NCI-H2227 treated with DMSO at 0.1 percent for 48 hours (cell line): ENCODE measurements around the gene KIF22.

Experiments
- DNase-seq: peaks from one replicate; lab custom pipeline; 2025; lab: John Stamatoyannopoulos, UW

Gene KIF22

DNA sequence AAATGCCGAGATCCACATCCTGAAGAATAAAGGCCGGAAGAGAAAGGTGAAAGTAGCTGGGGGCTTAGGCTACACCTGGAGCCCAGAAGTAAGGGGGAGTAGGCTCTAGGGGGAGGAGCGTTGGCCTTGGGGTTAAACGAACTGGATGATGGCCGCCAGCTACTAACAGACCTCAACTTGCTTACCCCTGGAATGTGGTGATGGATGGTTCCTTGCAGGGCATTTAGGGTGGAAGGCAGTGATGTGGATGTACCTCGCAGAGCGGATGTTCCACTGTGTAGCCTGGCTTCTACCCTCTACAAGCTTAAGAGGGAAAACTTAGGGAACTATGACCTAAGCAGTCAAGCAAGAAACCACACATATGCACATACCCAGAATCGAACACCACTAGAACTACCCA lies 13.5 kb downstream of the KIF22 start:
- no peak for DNase-seq

DNA sequence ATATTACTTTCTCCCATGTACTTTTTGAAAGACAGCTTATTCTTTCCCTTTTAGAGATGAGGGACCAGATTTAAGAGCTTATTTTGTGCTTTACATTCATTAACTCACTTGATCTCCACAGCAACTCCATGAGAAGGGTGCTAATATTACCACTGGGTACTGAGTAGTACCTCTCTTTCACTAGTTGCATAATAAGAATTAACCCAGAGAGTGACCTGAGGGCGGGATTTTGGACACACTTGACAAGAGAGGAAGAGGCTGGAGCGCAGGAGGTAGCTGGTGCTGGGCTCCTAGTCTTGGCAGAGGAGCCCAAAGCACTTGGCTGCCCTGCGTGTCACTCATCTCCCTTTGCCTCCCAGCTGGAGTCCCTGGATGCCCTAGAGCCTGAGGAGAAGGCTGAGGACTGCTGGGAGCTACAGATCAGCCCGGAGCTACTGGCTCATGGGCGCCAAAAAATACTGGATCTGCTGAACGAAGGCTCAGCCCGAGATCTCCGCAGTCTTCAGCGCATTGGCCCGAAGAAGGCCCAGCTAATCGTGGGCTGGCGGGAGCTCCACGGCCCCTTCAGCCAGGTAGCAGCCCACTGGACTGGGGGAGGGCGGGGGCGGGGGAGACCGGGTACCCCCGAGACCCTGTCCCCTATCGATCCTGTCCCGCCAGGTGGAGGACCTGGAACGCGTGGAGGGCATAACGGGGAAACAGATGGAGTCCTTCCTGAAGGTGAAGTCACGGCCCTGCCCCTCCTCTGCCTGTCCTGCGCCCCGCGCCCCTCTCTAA lies 14.1 kb downstream of the KIF22 start:
- DNase-seq: no peak

DNA sequence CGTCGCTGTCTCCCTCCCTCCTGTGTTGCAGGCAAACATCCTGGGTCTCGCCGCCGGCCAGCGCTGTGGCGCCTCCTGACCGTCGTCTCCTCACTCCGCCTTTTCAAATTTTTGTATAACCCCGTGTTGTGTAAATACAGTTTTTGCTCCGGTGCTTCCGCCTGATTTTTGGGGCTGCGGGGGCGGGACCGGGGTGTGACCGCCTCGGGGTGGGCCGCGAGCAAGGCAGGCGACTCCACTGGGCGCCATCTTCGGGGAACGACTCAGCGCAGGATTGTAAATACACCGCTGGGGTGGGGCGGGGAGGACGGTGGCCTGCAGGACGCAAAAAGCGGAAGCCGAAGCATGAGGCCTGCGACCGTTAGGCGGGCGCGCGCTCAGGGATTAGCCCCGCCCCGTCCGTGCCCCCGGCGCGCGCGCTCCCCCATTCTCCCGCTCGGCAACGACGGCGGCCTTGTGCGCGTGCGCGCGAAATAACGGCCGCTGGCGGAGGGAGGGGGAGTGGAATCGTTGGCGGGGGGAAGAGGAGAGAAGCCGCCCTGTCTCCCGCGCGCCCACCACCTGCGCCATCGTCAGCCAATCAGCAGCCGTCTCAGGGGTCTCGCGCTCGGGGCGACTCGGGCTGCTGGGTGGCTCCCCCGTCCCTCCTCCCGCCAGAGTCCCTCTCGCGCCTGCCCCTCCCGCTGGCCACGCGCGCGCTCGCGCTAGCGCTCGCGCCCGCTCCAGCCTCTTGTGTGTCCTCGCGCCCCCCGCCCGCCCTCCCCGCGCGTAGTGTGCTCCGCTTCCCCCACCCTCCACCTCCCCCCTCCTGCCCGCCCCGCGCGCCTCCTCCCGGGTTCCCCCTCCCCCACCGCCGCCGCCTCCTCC lies 14.9 kb downstream of the KIF22 start:
- peak; percentile 97 for DNase-seq

DNA sequence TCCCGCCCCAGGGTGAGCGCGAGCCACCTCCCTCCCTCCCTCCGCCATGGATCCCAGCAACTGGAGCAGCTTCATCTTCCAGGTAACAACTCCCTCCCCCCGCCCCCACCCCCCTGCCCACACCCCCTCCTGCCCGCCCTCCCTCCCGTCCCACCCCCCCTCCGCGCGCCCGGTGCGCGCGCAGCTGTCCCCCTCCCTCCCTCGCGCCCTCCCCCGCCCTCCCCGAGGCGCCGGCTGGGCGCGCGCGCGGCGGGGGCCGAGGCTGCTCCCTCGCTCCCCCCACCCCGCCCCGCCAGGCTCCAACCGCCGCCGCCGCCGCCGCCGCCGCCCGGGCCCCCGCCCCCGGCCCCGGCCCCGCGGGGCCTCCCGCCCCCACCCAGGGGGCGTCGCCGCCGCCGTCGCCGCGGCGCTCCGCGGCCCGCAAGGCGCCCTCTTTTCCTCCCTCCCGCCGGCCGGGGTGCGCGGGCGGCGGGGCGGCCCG lies 15.6 kb downstream of the KIF22 start, which contains the start of gene MAZ:
TSS of gene MAZ (plus strand) at position 431 of the 481 bp plus-strand sequence. CDS start 173 bp downstream, outside the sequence.
- DNase-seq: peak; percentile 87

DNA sequence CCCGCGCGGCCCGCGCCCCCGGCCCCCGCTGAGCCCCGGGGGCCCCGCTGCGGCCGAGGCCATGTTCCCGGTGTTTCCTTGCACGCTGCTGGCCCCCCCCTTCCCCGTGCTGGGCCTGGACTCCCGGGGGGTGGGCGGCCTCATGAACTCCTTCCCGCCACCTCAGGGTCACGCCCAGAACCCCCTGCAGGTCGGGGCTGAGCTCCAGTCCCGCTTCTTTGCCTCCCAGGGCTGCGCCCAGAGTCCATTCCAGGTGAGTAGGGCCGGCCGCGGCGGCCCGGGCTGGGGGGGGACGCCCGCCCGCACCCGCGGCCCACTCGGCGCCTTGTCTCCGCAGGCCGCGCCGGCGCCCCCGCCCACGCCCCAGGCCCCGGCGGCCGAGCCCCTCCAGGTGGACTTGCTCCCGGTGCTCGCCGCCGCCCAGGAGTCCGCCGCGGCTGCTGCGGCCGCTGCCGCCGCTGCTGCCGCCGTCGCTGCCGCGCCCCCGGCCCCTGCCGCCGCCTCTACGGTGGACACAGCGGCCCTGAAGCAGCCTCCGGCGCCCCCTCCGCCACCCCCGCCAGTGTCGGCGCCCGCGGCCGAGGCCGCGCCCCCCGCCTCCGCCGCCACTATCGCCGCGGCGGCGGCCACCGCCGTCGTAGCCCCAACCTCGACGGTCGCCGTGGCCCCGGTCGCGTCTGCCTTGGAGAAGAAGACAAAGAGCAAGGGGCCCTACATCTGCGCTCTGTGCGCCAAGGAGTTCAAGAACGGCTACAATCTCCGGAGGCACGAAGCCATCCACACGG lies 16.3 kb downstream of the KIF22 start:
- no peak for DNase-seq

DNA sequence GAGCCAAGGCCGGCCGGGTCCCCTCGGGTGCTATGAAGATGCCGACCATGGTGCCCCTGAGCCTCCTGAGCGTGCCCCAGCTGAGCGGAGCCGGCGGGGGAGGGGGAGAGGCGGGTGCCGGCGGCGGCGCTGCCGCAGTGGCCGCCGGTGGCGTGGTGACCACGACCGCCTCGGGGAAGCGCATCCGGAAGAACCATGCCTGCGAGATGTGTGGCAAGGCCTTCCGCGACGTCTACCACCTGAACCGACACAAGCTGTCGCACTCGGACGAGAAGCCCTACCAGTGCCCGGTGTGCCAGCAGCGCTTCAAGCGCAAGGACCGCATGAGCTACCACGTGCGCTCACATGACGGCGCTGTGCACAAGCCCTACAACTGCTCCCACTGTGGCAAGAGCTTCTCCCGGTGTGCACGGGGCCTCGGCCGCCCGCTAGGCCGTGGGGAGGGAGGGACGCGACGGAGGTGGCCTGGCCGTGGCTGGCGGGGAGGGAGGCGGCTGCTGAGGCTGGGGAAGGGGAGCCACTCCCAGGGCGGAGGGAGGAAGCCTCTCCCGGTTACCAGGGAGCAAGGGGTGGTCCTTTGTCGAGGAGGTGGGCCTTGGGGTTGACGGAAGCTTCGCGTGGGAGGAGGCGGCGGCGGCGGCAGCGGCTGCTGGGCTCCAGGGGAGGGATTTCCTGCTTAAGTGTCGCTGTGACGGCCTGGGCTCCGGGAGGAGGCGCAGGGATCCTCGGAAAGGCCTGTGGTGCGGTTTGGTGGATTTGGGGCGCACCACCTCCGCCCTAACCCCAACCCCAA lies 17.1 kb downstream of the KIF22 start:
- DNase-seq: peak; percentile 83

DNA sequence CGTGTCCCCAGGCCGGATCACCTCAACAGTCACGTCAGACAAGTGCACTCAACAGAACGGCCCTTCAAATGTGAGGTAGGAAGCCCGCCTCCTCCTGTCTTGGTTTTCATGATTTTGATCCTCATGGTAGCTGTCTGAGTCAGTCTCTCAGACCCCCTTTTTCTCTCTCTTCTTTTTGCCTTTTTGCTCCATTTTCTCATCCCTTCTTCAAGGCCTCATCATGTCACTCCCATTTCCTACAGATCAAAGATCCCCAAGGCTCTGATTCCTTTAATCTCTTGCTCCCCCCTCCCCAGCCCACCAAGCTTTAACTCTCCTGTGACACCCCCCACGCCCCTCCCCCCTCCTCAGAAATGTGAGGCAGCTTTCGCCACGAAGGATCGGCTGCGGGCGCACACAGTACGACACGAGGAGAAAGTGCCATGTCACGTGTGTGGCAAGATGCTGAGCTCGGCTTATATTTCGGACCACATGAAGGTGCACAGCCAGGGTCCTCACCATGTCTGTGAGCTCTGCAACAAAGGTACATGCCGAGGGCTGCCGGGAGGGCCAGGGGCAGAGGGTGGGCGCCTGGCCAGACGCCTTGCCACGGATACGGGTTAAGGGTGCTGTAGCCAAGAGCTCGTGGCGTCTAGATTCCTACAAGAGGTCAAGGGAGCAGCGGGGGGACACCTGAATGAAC lies 17.8 kb downstream of the KIF22 start:
- no peak for DNase-seq

DNA sequence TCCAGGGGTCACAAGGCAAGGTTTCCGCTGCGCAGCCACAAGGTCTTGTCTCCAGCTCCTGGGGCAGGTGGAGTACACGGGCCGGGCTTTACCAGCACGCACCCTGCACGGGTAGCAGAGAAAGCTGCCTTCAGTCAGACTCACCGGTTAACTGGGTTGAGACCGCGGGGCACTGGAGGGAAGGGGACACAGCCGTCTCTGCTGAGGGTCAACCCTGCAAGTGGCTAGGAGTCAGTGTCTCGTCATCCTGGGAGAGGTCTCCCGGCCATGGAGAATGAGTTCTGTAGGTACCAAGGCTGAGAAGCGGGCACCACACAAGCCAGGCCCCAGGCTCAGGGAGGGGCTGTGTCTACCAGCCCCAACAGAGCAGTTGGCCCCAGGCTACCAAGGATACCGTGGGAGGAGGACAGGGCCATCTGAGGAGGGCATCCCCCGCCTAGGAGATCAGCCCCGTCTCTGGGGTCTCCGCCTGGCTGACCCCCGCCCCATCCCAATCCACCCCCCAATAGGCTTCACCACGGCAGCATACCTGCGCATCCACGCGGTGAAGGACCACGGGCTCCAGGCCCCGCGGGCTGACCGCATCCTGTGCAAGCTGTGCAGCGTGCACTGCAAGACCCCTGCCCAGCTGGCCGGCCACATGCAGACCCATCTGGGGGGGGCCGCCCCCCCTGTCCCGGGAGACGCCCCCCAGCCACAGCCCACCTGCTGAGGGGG lies 18.6 kb downstream of the KIF22 start:
- no peak for DNase-seq

DNA sequence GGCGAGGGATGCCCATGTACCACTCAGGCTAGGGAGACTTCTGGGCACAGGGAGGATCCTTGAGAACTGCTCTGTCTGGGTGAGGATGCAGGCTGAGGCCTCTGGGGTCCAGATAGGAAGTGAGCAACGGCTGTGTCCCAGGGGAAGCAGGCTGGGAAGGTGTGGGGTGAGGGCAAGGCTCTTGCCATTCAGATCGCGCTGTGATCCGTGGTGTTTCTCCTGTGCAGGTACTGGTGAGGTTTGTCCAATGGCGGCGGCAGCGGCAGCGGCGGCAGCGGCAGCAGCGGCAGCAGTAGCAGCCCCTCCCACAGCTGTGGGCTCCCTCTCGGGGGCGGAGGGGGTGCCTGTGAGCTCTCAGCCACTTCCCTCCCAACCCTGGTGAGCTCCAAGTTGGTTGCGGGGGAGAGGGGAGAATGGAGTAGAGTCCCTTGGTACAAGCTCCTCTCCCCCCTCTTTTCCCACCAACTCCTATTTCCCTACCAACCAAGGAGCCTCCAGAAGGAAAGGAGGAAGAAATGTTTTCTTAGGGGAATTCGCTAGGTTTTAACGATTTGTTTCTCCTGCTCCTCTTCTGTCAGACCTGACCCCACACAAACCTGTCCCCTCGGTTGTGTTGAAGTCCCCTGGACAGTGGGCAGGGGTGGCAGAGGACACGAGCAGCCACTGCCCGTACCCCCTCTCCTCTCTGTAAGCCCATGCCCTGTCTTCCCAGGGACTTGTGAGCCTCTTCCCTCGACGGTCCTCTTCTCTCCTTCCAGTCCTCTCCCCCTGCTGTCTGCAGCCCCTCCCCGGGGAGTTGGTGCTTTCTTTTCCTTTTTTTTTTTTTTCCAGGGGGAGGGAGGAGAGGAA lies 19.5 kb downstream of the KIF22 start:
- DNase-seq: no peak

DNA sequence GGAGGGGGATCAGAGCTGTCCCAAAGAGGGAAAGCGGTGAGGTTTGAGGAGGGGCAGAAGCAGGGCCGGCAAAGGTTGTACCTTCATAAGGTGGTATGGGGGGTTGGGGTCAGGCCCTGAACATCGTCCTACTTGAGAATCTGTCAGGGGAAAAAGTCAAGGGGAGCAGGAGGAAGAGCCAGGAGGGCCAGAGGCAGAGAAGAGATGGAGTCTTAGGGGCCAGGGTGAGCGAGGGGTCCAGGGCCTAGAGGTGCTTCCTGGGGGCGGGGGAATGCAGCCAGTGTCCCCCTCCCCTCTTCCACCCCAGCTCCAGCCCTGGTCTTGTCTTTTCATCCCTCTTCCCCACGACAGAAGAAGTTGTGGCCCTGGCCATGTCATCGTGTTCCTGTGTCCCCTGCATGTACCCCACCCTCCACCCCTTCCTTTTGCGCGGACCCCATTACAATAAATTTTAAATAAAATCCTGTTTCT lies 20.2 kb downstream of the KIF22 start:
- DNase-seq: no peak

DNA sequence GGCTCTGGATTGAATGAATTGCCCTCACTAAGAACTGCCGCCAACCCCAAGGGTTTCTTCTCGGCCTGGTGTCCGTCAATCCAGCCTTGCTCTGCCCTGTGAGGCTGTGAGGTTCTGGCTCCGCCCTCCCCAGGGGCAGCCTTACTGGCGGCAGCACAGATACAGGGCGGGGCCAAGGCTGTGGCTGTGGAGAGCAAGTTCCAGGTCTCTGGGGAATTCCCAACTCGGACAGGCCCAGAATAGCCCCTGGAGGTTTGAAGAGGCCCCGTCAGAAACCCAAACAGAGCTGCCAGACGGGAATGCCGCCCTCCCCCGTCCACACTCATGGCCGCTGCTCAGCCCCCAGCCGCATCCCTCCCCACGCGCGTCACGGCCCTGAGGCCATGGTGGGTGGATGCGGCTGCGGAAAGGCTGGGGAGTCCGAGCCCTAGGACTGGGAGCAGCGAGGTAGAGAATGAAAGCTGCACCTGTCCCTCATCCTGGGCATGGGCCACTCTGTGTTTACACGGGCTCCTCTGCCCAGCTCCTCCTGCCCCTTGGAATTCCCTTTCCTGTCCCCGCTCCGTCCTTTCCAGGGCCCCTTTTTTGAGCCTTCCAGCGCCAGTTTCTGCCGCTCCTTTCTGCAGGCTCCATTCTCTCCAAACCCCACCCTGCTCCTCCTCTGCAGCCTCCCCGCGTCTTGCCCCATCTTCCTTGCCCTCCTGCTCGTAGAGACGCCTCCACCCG lies 20.8 kb downstream of the KIF22 start:
- peak; percentile 86 for DNase-seq

DNA sequence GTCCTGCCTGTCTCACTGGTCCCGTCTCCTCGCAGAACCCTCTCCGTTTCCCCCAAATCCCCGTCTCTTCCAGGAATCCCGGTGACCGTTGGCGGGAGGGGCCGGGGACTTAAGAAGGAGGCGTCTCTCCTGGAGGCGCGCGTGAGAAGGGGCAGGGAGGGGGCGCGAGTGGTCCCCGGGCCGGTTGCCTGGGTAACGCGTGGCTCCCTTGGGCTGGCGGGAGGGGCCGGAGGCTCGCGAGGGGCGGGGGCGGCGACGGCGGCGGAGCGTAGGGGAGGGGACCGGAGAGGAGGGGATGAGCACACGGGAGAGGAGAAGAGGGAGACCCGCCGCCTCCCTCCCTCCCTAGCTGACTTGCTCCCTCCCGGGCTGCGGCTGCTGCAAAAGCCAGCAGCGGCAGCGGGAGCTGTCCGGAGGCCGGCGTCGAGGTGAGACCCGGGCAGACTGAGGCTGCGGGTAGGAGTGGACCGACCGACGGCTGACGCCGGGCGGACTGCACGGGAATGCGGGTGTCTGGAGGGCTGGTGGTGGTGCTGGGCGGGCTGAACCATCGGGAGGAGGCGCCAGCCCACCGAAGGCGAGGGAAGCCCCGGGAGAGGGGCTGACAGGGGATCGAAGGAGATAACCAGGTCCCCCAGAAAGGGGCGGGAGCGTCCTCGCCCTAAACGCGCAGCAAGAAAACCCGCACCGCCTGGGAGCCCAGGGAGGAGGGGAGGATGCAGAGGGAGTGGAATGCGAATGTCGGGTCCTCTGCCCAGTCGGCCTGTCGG lies 21.5 kb downstream of the KIF22 start, which contains the start of gene PRRT2:
TSS of gene PRRT2 (plus strand) at position 298 of the 770 bp plus-strand sequence. CDS start 862 bp downstream, outside the sequence.
- peak; percentile 85 for DNase-seq

DNA sequence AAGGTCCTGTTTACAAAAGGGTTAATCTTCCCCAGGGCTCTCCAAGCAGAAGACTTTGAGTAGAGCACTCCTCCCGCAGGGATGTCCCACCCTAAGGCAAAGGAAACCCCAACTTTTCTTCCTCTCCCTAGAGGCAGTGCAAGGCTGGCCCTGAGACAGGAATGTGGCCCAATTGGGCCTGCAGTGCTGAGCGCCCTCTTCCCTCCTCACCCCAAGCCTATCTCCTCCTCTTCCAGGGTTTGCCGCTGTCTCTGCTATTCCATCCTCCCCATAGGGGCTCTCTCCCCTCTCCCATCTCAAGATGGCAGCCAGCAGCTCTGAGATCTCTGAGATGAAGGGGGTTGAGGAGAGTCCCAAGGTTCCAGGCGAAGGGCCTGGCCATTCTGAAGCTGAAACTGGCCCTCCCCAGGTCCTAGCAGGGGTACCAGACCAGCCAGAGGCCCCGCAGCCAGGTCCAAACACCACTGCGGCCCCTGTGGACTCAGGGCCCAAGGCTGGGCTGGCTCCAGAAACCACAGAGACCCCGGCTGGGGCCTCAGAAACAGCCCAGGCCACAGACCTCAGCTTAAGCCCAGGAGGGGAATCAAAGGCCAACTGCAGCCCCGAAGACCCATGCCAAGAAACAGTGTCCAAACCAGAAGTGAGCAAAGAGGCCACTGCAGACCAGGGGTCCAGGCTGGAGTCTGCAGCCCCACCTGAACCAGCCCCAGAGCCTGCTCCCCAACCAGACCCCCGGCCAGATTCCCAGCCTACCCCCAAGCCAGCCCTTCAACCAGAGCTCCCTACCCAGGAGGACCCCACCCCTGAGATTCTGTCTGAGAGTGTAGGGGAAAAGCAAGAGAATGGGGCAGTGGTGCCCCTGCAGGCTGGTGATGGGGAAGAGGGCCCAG lies 22.4 kb downstream of the KIF22 start:
- DNase-seq: no peak

DNA sequence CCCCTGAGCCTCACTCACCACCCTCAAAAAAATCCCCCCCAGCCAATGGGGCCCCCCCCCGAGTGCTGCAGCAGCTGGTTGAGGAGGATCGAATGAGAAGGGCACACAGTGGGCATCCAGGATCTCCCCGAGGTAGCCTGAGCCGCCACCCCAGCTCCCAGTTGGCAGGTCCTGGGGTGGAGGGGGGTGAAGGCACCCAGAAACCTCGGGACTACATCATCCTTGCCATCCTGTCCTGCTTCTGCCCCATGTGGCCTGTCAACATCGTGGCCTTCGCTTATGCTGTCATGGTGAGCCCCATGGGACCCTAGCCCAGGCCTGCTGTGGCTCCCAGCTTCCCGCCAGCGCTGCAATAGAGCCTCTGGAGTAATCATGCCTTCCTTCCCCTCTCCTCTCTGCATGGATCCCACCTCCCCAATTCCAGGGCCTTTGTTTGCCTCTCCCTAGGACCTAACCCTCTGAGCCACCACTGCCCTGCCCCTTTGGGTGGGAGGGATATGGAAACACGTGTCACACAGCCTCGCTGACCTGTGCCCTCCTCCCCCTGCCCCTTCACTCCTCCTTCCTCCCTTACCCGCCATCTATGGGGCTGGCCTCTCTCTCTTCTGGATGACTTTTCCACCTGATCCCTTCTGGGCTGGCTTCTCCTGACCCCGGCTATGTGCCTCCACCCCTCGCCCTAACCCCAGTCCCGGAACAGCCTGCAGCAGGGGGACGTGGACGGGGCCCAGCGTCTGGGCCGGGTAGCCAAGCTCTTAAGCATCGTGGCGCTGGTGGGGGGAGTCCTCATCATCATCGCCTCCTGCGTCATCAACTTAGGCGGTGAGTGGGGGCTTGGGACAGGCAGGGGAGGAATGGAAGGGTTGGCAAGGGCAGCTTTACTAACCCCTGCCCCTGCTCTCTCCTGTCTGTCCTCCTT lies 23.4 kb downstream of the KIF22 start:
- DNase-seq: no peak

DNA sequence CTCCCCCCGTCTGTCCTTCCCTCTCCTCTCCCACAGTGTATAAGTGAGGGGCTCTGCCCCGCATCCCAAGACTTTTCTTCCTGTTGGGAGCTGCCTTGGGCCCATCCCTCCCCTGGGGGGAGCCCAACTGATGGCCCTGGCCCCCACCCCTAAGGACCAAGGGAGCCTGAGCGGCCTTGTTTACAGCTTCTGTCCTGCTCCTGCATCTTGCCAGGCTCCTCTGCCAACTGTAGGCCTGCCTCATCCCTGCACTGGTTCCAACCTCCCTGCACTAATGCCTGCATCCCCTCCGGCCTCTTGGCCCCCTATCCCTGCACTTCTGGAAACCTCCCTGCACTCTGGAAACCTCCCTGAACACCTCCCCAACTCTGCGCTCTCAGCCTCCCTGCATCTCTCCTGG lies 24.0 kb downstream of the KIF22 start:
- no peak for DNase-seq
